MM.1S (cell line): Measurements from ENCODE around the gene SNRPA1.

Experiments used
- DNase-seq: peaks from one replicate; pipeline ENCODE4 v3.0.0-alpha.2; 2015
- H2AFZ ChIP-seq: fragments of 300-600 bp; sonication (generic); 2 replicates; pipeline ENCODE4 v1.6.0; 2016; ENCODE audit warnings: antibody characterized with exemption, low read length
- H3F3A ChIP-seq: fragments of 300-600 bp; sonication (generic); 2 replicates; pipeline ENCODE4 v1.6.1; 2016; ENCODE audit warnings: mild to moderate bottlenecking, antibody characterized with exemption, low read length, moderate library complexity, mixed read lengths; ENCODE audit not compliant: insufficient read depth
- H3K27ac ChIP-seq: fragments of 300-600 bp; sonication (generic); 2 replicates; pipeline ENCODE4 v1.5.1; 2016; ENCODE audit warnings: mild to moderate bottlenecking, low read length
- H3K27me3 ChIP-seq: fragments of 300-600 bp; sonication (generic); replicated peaks from 2 replicates; pipeline ENCODE4 v1.6.0; 2016; ENCODE audit warnings: low read length; ENCODE audit not compliant: insufficient read depth
- H3K36me3 ChIP-seq: fragments of 300-600 bp; sonication (generic); replicated peaks from 2 replicates; pipeline ENCODE4 v1.6.1; 2016; ENCODE audit warnings: mild to moderate bottlenecking, low read length, mixed read lengths; ENCODE audit not compliant: insufficient read depth
- H3K4me1 ChIP-seq: fragments of 300-600 bp; sonication (generic); 2 replicates; pipeline ENCODE4 v1.6.1; 2016; ENCODE audit warnings: low read length, mixed read lengths
- H3K4me2 ChIP-seq: fragments of 300-600 bp; sonication (generic); 2 replicates; pipeline ENCODE4 v1.6.0; 2016; ENCODE audit warnings: low read depth, low read length
- H3K4me3 ChIP-seq: fragments of 300-600 bp; sonication (generic); 2 replicates; pipeline ENCODE4 v1.5.1; 2016; ENCODE audit warnings: low read length, mixed read lengths
- H3K79me2 ChIP-seq: fragments of 300-600 bp; sonication (generic); 2 replicates; pipeline ENCODE4 v1.6.1; 2016; ENCODE audit warnings: mixed run types, low read length, mixed read lengths
- H3K9ac ChIP-seq: fragments of 300-600 bp; sonication (generic); 2 replicates; pipeline ENCODE4 v1.6.1; 2016; ENCODE audit warnings: low read length, mixed read lengths
- H3K9me2 ChIP-seq: fragments of 300-600 bp; sonication (generic); replicated peaks from 2 replicates; pipeline ENCODE4 v1.6.1; 2016; ENCODE audit warnings: mild to moderate bottlenecking, low read length, mixed read lengths; ENCODE audit not compliant: insufficient read depth
- H3K9me3 ChIP-seq: fragments of 300-600 bp; sonication (generic); replicated peaks from 2 replicates; pipeline ENCODE4 v1.6.1; 2016; ENCODE audit warnings: mild to moderate bottlenecking, low read length, mixed read lengths; ENCODE audit not compliant: insufficient read depth
- H4K20me1 ChIP-seq: fragments of 300-600 bp; sonication (generic); 2 replicates; pipeline ENCODE4 v1.6.1; 2016; ENCODE audit warnings: mild to moderate bottlenecking, low read length, moderate library complexity, mixed read lengths; ENCODE audit not compliant: insufficient read depth
- CTCF ChIP-seq: fragments of 300-600 bp; sonication (generic); IDR thresholded peaks from 2 replicates; pipeline ENCODE4 v1.5.1; 2016; ENCODE audit warnings: antibody characterized with exemption, low read length, mixed read lengths
- EZH2 ChIP-seq: fragments of 300-600 bp; sonication (generic); optimal IDR thresholded peaks from 2 replicates; pipeline ENCODE3; 2017; ENCODE audit warnings: low read depth, mild to moderate bottlenecking, antibody characterized with exemption, low read length, mixed read lengths
- EZH2phosphoT487 ChIP-seq: fragments of 300-600 bp; sonication (generic); IDR thresholded peaks from 2 replicates; pipeline ENCODE4 v1.6.1; 2018; ENCODE audit warnings: antibody characterized with exemption, low read length

SNRPA1 gene

GRCh38 chr15:101266787-101267186, 28.3 kb downstream of the SNRPA1 start:
- Histone ChIP-seq H2AFZ (no peak overlapping the region), H3F3A (peaks cover 33% of the 10 kb centered on the region), H3K27ac (no peak overlapping the region), H3K4me2 (no peak overlapping the region), H3K79me2 (no peaks in the 10 kb centered on the region), H3K4me1 (peaks cover 32% of the 10 kb centered on the region), H3K4me3 (no peak overlapping the region), H3K27me3 (no peaks in the 10 kb centered on the region), H3K9me3 (no peaks in the 10 kb centered on the region), H3K9me2 (no peaks in the 10 kb centered on the region), H3K36me3 (peaks cover 9% of the 10 kb centered on the region), H4K20me1 (no peaks in the 10 kb centered on the region), H3K9ac (no peak overlapping the region)
- DNase-seq = no peak
- TF ChIP-seq CTCF = no peak
- TF ChIP-seq EZH2 = no peak

- Histone ChIP-seq H2AFZ (no peak overlapping the region), H3F3A (peaks cover 30% of the 10 kb centered on the region), H3K79me2 (no peaks in the 10 kb centered on the region), H3K4me2 (peak overlapping the region; percentile 51; the same call in 1 of the 2 replicates), H3K9me2 (no peaks in the 10 kb centered on the region), H4K20me1 (no peaks in the 10 kb centered on the region), H3K9ac (peak overlapping the region; percentile 38; the same call in 1 of the 2 replicates), H3K27ac (peak overlapping the region; percentile 84), H3K36me3 (0 out of 2 replicates have a peak, but pooled peaks cover 2% of the 10 kb centered on the region), H3K4me3 (no peak overlapping the region), H3K9me3 (no peaks in the 10 kb centered on the region), H3K27me3 (no peaks in the 10 kb centered on the region), H3K4me1 (peaks cover 32% of the 10 kb centered on the region)
- no peak for DNase-seq
- TF ChIP-seq EZH2 = no peak
- TF ChIP-seq EZH2phosphoT487 = no peak
- TF ChIP-seq CTCF = no peak
Observed at GRCh38 chr15:101266034-101266433, 29.0 kb downstream of the SNRPA1 start.

- H3K79me2 ChIP-seq = no peaks in the 10 kb centered on the region
- no peaks in the 10 kb centered on the region for H4K20me1 ChIP-seq
- H3K4me3 ChIP-seq = no peak overlapping the region
- peak overlapping the region; percentile 51 for H3K9ac ChIP-seq
- no peaks in the 10 kb centered on the region for H3K27me3 ChIP-seq
- peak overlapping the region; percentile 84 for H3K27ac ChIP-seq
- TF ChIP-seq CTCF = no peak
- TF ChIP-seq EZH2 = no peak
- TF ChIP-seq EZH2phosphoT487 = no peak
- peaks cover 32% of the 10 kb centered on the region for H3K4me1 ChIP-seq
- peak; percentile 92 for DNase-seq
- no peaks in the 10 kb centered on the region for H3K9me2 ChIP-seq
- peak overlapping the region; percentile 51 for H3K4me2 ChIP-seq
- 0 out of 2 replicates have a peak overlapping the region, but pooled peaks have one; percentile 0 for H2AFZ ChIP-seq
- H3K36me3 ChIP-seq = no peaks in the 10 kb centered on the region
- H3F3A ChIP-seq = peaks cover 30% of the 10 kb centered on the region
- no peaks in the 10 kb centered on the region for H3K9me3 ChIP-seq
Observed at GRCh38 chr15:101264911-101265641, 30.0 kb downstream of the SNRPA1 start.
